Astrocyte of the cerebellum (primary cell): Measurements from ENCODE around the gene RBM19.

Source experiments
- DNase-seq: peaks from one replicate; pipeline ENCODE4 v3.0.0-alpha.2; 2011; ENCODE audit warnings: low read depth
- H3K4me3 ChIP-seq: 2 replicates; pipeline ENCODE4 v1.5.1; 2011; ENCODE audit warnings: mild to moderate bottlenecking, low read depth, low read length, moderate library complexity
- in situ Hi-C: cut with HindIII; loops from 2 replicates; pipeline ENCODE4 v1.10.0; 2017; ENCODE audit warnings: low sequenced_read_pairs
- TF ChIP-seq, protein P1 (sequence below): IDR thresholded peaks from 2 replicates; pipeline ENCODE4 v1.5.1; 2012; ENCODE audit warnings: low read length, low read depth, moderate library complexity, mild to moderate bottlenecking; ENCODE audit errors: missing control alignments

The RBM19 gene, protein sequence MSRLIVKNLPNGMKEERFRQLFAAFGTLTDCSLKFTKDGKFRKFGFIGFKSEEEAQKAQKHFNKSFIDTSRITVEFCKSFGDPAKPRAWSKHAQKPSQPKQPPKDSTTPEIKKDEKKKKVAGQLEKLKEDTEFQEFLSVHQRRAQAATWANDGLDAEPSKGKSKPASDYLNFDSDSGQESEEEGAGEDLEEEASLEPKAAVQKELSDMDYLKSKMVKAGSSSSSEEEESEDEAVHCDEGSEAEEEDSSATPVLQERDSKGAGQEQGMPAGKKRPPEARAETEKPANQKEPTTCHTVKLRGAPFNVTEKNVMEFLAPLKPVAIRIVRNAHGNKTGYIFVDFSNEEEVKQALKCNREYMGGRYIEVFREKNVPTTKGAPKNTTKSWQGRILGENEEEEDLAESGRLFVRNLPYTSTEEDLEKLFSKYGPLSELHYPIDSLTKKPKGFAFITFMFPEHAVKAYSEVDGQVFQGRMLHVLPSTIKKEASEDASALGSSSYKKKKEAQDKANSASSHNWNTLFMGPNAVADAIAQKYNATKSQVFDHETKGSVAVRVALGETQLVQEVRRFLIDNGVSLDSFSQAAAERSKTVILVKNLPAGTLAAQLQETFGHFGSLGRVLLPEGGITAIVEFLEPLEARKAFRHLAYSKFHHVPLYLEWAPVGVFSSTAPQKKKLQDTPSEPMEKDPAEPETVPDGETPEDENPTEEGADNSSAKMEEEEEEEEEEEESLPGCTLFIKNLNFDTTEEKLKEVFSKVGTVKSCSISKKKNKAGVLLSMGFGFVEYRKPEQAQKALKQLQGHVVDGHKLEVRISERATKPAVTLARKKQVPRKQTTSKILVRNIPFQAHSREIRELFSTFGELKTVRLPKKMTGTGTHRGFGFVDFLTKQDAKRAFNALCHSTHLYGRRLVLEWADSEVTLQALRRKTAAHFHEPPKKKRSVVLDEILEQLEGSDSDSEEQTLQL

DNA sequence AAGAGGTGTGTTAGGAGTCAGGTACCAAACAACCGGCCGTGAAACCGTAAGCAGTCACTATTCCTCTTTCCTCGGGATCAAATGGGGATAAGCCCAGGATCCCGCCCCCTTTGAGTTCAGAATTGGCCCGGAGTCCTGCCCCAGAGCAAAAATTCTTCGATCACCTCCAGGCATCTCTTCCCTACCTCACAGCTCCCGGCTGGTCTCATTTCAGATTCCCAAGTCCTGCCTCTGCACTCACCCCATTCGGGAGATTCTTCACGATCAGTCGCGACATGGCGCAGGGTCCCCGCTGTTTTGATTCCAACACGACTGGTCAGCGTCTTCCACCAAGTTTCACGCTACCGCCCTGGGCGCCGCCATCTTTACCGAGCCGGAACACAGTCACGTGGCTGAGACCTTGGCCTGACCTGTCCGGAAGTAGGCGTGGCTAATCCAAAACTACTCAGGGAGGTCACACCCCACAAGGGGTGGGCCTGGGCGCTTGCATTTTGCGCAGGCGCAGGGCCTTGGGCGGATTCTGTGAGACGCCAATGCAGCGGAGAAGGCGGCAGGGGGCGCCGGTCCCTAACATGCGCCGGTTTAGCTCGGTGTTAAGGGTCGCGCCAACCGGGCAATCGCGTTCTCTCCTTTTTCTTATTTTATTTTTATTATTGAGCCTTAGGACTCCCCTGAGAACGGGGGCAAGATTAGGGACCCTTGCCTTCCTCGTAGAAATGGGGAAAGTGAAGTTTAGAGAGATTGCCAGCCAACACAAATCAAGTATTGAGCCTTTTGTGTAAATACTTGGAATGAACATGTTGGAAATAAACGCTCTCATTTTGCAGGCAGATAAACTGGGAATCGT is at the start of gene RBM19:
TSS of gene RBM19 (minus strand) at position 375 of the 847 bp plus-strand sequence. CDS start at position 277, 98 bp downstream.
- TF ChIP-seq, protein P1, sequence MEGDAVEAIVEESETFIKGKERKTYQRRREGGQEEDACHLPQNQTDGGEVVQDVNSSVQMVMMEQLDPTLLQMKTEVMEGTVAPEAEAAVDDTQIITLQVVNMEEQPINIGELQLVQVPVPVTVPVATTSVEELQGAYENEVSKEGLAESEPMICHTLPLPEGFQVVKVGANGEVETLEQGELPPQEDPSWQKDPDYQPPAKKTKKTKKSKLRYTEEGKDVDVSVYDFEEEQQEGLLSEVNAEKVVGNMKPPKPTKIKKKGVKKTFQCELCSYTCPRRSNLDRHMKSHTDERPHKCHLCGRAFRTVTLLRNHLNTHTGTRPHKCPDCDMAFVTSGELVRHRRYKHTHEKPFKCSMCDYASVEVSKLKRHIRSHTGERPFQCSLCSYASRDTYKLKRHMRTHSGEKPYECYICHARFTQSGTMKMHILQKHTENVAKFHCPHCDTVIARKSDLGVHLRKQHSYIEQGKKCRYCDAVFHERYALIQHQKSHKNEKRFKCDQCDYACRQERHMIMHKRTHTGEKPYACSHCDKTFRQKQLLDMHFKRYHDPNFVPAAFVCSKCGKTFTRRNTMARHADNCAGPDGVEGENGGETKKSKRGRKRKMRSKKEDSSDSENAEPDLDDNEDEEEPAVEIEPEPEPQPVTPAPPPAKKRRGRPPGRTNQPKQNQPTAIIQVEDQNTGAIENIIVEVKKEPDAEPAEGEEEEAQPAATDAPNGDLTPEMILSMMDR = peak; percentile 89
- peak within 1 kb of the TSS; percentile 70 for H3K4me3 ChIP-seq
- DNase-seq = peak; percentile 96
- in situ Hi-C loops = no loop called here

DNA sequence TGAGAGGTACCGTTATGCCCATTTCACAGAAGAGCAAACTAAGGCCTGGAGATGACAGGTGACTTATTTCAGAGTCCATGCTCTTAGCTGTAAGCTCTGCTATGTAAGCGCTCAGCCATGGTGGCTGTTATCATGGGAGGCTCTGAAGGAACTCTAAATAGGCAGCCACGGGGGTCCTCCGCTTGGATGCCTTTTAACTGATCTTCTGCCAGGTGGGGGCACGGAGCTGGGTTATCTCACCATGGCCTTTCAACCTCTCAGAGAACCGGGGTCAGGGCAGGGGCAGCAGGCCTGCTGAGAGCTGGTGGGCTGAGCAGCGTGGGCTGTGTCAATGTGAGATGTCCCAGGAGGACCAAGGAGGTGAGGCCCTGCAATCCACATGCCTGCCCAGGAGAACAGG is 49.7 kb upstream of the RBM19 start:
- no peak for DNase-seq
- in situ Hi-C loops = no loop called here
- TF ChIP-seq, protein P1 = no peak
- H3K4me3 ChIP-seq = no peak overlapping the region

DNA sequence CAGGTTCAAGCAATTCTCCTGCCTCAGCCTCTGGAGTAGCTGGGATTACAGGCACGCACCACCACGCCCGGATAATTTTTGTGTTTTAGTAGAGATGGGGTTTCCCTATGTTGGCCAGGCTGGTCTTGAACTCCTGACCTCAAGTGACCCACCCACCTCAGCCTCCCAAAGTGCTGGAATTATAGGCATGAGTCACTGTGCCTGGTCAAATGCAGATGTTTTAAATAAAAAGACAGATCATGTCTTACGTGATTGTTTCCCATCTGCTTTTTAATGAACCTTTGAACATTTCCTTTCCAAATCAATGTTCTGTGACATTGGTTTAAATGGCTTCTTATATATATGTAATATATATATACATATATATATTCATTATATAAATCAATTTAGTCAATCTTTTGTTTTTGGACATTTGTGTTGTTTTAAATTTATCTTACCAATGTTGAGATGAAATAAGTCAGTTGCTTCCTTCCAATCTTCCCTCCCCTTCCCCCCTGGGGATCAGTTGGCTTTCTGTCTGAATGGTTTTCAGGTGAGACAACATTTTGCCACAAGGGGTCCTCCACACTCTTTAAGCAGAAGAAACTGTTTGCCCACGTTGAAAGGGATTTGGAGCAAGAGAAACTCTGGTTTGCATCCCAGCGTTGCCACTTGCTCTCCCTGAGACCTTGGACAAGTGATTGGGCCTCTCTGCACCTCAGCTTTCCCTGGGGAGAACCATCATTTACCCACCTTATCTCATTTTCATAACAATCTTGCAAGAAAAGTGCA is 47.6 kb upstream of the RBM19 start:
- TF ChIP-seq, protein P1 = peak; percentile 13
- H3K4me3 ChIP-seq = no peak overlapping the region
- no peak for DNase-seq
- in situ Hi-C loops = no loop called here

DNA sequence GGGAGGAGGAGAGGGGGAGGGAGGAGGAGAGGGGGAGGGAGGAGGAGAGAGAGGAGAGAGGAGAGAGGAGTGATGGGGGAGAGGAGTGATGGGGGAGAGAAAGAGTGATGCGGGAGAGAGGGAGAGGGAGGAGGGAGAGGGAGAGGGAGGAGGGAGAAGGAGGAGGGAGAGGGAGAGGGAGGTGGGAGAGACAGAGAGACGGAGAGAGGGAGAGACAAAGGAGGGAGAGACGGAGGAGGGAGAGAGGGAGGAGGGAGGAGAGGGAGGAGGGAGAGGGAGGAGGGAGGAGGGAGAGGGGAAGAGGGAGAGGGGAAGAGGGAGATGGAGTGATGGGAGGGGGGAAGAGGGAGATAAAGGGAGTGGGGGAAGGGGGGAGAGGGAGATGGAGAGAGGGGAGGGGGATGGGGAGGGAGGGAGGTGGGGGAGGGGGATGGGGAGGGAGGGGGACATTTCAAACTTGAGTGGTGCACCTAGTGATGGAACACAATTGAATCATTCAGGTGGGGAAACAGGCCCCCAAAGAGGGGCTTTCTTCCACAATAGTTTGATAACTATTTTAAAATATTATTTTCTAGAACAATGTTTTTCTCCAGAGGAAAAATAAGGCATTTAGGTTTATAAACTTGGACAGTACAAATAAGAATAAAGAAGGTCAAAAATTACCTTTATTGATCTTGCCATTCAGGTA is 46.8 kb upstream of the RBM19 start:
- no peak overlapping the region for H3K4me3 ChIP-seq
- DNase-seq = no peak
- in situ Hi-C loops = no loop called here
- TF ChIP-seq, protein P1 = no peak

DNA sequence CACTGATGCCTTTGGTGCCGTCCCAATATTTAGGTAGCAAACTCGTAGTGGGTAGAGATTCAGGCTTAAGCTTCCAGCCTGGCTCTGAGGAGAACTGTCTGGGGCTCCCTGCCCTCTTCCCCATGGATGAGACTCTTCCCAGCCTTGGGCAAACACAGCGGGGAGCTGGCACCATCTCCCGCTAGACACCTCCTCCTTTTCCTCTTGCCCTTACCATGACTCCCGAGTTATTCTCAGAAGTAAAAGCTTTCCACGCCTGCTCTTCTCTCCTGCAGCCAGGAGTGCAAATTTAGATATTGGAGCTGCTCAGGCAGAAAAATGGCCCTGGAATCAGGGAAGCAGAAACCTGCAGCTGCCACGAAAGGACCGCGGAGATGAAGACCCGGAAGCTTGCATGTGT is 45.6 kb upstream of the RBM19 start:
- in situ Hi-C loops = no loop called here
- no peak overlapping the region for H3K4me3 ChIP-seq
- TF ChIP-seq, protein P1 = no peak
- no peak for DNase-seq
